MM.1S (cell line): Measurements from ENCODE around the gene GGT6.

Experiments
- DNase-seq: peaks from one replicate; pipeline ENCODE4 v3.0.0-alpha.2; 2015
- H2AFZ ChIP-seq: fragments of 300-600 bp; sonication (generic); 2 replicates; pipeline ENCODE4 v1.6.0; 2016; ENCODE audit warnings: antibody characterized with exemption, low read length
- H3F3A ChIP-seq: fragments of 300-600 bp; sonication (generic); 2 replicates; pipeline ENCODE4 v1.6.1; 2016; ENCODE audit warnings: mild to moderate bottlenecking, antibody characterized with exemption, low read length, moderate library complexity, mixed read lengths; ENCODE audit not compliant: insufficient read depth
- H3K27ac ChIP-seq: fragments of 300-600 bp; sonication (generic); 2 replicates; pipeline ENCODE4 v1.5.1; 2016; ENCODE audit warnings: mild to moderate bottlenecking, low read length
- H3K27me3 ChIP-seq: fragments of 300-600 bp; sonication (generic); replicated peaks from 2 replicates; pipeline ENCODE4 v1.6.0; 2016; ENCODE audit warnings: low read length; ENCODE audit not compliant: insufficient read depth
- H3K36me3 ChIP-seq: fragments of 300-600 bp; sonication (generic); replicated peaks from 2 replicates; pipeline ENCODE4 v1.6.1; 2016; ENCODE audit warnings: mild to moderate bottlenecking, low read length, mixed read lengths; ENCODE audit not compliant: insufficient read depth
- H3K4me1 ChIP-seq: fragments of 300-600 bp; sonication (generic); 2 replicates; pipeline ENCODE4 v1.6.1; 2016; ENCODE audit warnings: low read length, mixed read lengths
- H3K4me2 ChIP-seq: fragments of 300-600 bp; sonication (generic); 2 replicates; pipeline ENCODE4 v1.6.0; 2016; ENCODE audit warnings: low read depth, low read length
- H3K4me3 ChIP-seq: fragments of 300-600 bp; sonication (generic); 2 replicates; pipeline ENCODE4 v1.5.1; 2016; ENCODE audit warnings: low read length, mixed read lengths
- H3K79me2 ChIP-seq: fragments of 300-600 bp; sonication (generic); 2 replicates; pipeline ENCODE4 v1.6.1; 2016; ENCODE audit warnings: mixed run types, low read length, mixed read lengths
- H3K9ac ChIP-seq: fragments of 300-600 bp; sonication (generic); 2 replicates; pipeline ENCODE4 v1.6.1; 2016; ENCODE audit warnings: low read length, mixed read lengths
- H3K9me2 ChIP-seq: fragments of 300-600 bp; sonication (generic); replicated peaks from 2 replicates; pipeline ENCODE4 v1.6.1; 2016; ENCODE audit warnings: mild to moderate bottlenecking, low read length, mixed read lengths; ENCODE audit not compliant: insufficient read depth
- H3K9me3 ChIP-seq: fragments of 300-600 bp; sonication (generic); replicated peaks from 2 replicates; pipeline ENCODE4 v1.6.1; 2016; ENCODE audit warnings: mild to moderate bottlenecking, low read length, mixed read lengths; ENCODE audit not compliant: insufficient read depth
- H4K20me1 ChIP-seq: fragments of 300-600 bp; sonication (generic); 2 replicates; pipeline ENCODE4 v1.6.1; 2016; ENCODE audit warnings: mild to moderate bottlenecking, low read length, moderate library complexity, mixed read lengths; ENCODE audit not compliant: insufficient read depth
- EZH2 ChIP-seq: fragments of 300-600 bp; sonication (generic); optimal IDR thresholded peaks from 2 replicates; pipeline ENCODE3; 2017; ENCODE audit warnings: low read depth, mild to moderate bottlenecking, antibody characterized with exemption, low read length, mixed read lengths
- EZH2phosphoT487 ChIP-seq: fragments of 300-600 bp; sonication (generic); IDR thresholded peaks from 2 replicates; pipeline ENCODE4 v1.6.1; 2018; ENCODE audit warnings: antibody characterized with exemption, low read length
- TF ChIP-seq, protein P1 (sequence below): fragments of 300-600 bp; sonication (generic); IDR thresholded peaks from 2 replicates; pipeline ENCODE4 v1.5.1; 2016; ENCODE audit warnings: antibody characterized with exemption, low read length, mixed read lengths

Gene GGT6

DNA sequence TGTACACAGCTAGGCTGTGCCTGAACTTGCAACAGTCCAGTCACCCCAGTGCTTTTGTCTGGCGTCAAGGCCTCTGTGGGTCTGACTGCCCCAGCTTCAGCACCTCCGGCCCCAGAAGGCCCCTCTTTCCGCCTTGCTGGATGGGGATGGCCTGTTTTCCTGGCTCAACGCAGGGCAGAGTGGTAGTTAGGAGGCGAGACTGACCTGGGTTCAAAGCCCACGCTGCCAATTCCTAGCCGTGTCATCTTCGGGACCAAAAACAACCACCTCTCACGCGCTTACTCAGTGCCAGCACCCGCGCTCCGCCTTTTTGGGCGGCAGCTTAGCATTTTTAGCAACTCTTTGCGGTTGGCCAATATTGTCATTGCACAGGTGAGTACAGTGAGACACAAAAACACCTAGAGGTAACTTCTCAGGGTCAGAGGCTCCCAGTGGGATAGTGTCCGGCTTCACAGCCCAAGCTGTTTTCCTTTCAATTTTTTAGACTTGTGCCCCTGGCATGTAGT, 9.8 kb downstream of the GGT6 start:
- no peak for DNase-seq
- no peak overlapping the region for H3K4me2 ChIP-seq
- no peaks in the 10 kb centered on the region for H4K20me1 ChIP-seq
- H3K9me2 ChIP-seq: no peaks in the 10 kb centered on the region
- no peak overlapping the region for H3K9ac ChIP-seq
- H3K36me3 ChIP-seq: peaks cover 6% of the 10 kb centered on the region; the same call in 1 of the 2 replicates
- TF ChIP-seq EZH2 (no peak), EZH2phosphoT487 (no peak)
- TF ChIP-seq, protein P1, sequence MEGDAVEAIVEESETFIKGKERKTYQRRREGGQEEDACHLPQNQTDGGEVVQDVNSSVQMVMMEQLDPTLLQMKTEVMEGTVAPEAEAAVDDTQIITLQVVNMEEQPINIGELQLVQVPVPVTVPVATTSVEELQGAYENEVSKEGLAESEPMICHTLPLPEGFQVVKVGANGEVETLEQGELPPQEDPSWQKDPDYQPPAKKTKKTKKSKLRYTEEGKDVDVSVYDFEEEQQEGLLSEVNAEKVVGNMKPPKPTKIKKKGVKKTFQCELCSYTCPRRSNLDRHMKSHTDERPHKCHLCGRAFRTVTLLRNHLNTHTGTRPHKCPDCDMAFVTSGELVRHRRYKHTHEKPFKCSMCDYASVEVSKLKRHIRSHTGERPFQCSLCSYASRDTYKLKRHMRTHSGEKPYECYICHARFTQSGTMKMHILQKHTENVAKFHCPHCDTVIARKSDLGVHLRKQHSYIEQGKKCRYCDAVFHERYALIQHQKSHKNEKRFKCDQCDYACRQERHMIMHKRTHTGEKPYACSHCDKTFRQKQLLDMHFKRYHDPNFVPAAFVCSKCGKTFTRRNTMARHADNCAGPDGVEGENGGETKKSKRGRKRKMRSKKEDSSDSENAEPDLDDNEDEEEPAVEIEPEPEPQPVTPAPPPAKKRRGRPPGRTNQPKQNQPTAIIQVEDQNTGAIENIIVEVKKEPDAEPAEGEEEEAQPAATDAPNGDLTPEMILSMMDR: no peak
- no peak overlapping the region for H3K27ac ChIP-seq
- H3K79me2 ChIP-seq: peaks cover 45% of the 10 kb centered on the region
- H2AFZ ChIP-seq: no peak overlapping the region
- H3F3A ChIP-seq: peaks cover 2% of the 10 kb centered on the region; the same call in 1 of the 2 replicates
- H3K9me3 ChIP-seq: no peaks in the 10 kb centered on the region
- H3K27me3 ChIP-seq: no peaks in the 10 kb centered on the region
- no peak overlapping the region for H3K4me3 ChIP-seq
- H3K4me1 ChIP-seq: peaks cover 6% of the 10 kb centered on the region

DNA sequence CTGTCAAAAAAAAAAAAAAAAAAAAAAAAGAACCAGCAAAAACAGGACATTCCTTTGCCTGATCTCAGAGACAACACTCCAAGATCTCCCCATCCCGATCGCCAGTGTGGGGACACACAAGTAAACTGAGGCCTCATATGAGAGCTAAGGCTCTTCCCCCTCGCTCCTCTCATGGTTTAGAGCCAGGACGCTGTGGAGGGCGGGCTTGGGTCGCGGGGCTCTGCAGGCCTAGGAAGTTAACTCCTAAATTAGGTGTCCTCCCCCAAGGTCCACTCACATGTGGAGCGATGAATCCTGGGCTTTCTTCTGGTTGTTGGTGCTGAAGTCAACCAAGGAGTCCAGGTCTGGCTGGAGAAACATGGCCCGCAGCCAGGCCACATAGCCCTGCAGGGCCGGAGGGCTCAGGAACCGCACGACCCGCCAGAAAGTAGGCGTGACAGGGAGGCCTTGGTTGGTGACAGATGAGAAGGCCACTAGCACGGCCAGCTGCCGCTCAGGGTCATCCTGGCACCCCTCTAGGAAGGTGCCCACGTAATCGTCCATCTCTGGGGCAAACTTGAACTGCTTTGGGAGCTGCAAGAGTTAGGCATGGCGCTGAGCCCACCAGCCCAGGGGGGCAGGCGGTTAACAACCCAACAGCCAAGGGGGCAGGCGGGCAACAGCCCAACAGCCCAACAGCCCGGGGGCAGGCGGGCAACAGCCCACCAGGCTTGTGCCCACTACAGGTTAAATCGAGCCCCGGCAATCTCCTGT, 10.4 kb downstream of the GGT6 start:
- Histone ChIP-seq H3K9me2 (no peaks in the 10 kb centered on the region), H3K27ac (no peak overlapping the region), H3K79me2 (peaks cover 40% of the 10 kb centered on the region), H3F3A (no peaks in the 10 kb centered on the region), H3K9ac (no peak overlapping the region), H3K4me1 (peaks cover 6% of the 10 kb centered on the region; the same call in 1 of the 2 replicates), H3K36me3 (peaks cover 6% of the 10 kb centered on the region), H3K9me3 (no peaks in the 10 kb centered on the region), H4K20me1 (no peaks in the 10 kb centered on the region), H2AFZ (no peak overlapping the region), H3K27me3 (no peaks in the 10 kb centered on the region), H3K4me3 (no peak overlapping the region), H3K4me2 (no peak overlapping the region)
- TF ChIP-seq, protein P1: no peak
- TF ChIP-seq EZH2phosphoT487: no peak
- no peak for TF ChIP-seq EZH2
- DNase-seq: no peak

DNA sequence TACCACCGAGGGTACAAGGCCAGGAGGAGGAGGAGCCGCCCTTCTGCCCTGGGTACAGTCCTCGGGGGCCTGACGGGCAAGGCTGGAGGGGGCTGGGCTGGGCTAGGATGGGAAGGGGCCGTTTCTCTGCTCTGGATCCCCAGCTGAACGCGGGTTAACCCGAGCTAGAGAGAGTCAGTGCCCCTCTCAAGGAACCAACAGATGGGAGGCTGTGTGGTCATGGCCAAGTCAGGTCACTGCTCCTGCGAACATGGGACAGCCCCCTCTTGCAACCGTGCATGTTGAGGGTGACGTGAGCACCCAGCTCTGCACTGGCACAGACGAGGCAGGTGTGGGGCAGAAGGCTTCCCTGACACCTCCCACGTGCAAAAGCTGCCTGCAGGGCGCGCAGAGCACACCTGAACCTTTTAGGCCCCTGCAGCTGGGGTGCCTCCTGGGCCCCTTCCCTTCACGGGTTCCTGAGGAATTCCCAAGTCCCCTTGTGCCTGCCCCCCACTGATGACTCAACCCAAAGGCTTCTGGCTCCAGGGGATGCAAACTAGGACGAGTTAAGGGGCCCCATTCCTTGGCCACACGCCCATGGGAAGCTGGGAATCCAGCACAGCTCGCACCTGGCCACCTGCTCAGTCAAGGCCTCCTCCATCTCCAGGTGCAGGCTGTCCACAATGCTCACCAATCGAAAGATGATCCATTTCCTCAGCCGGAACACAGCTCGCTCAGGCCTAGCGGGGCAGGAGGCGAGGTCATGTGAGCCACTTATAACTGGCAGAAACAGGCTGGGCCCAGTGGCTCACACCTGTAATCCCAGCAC, 11.5 kb downstream of the GGT6 start:
- Histone ChIP-seq H3K9ac (no peak overlapping the region), H3K4me1 (peaks cover 5% of the 10 kb centered on the region; the same call in 1 of the 2 replicates), H3K9me2 (no peaks in the 10 kb centered on the region), H3F3A (no peaks in the 10 kb centered on the region), H4K20me1 (no peaks in the 10 kb centered on the region), H3K36me3 (peaks cover 6% of the 10 kb centered on the region), H3K4me2 (no peak overlapping the region), H3K4me3 (no peak overlapping the region), H3K27ac (no peak overlapping the region), H2AFZ (no peak overlapping the region), H3K27me3 (no peaks in the 10 kb centered on the region), H3K9me3 (no peaks in the 10 kb centered on the region), H3K79me2 (peaks cover 30% of the 10 kb centered on the region)
- TF ChIP-seq, protein P1: no peak
- TF ChIP-seq EZH2: no peak
- DNase-seq: no peak
